Activated CD4-positive, alpha-beta T cell treated with anti-CD3 and anti-CD28 coated beads for 36 hours (primary cell): ENCODE measurements around the gene GNB2. TPM values are rescaled to one million over a fixed set of nuclear protein-coding genes. Genes with fewer than 3 reads are reported as not detected.
"Not testable (repeated sequence)": the region's sequence is repeated elsewhere in the genome, so short reads cannot be mapped to it uniquely, and the experiment has no call there.

Experiments used
- ATAC-seq: fragments of 200-7000 bp; cut with Tn5 transposase; one replicate; pipeline ENCODE4 v1.10.0; 2021; ENCODE audit warnings: mild to moderate bottlenecking, moderate library complexity
- CTCF ChIA-PET: fragments of 350-600 bp; sonication (Branson Sonifier 250); formaldehyde crosslinking; loops from one replicate; lab custom pipeline; 2021; ENCODE audit warnings: antibody characterized with exemption; lab: Charles Lee
- POLR2A ChIA-PET: fragments of 350-600 bp; sonication (Branson Sonifier 250); formaldehyde crosslinking; loops from one replicate; lab custom pipeline; 2021; ENCODE audit warnings: antibody characterized with exemption, inconsistent platforms; lab: Charles Lee
- DNase-seq: peaks from one replicate; pipeline ENCODE4 v3.0.0-alpha.2; 2020
- H3K27ac Mint-ChIP-seq: one replicate; pipeline ENCODE4 v1.8.0; 2021; ENCODE audit warnings: mixed read lengths
- H3K27me3 Mint-ChIP-seq: one replicate; pipeline ENCODE4 v1.8.0; 2021; ENCODE audit warnings: mixed read lengths
- H3K36me3 Mint-ChIP-seq: one replicate; pipeline ENCODE4 v1.8.0; 2021; ENCODE audit warnings: low read depth, mixed read lengths
- H3K4me1 Mint-ChIP-seq: one replicate; pipeline ENCODE4 v1.8.0; 2021; ENCODE audit warnings: mixed read lengths
- H3K4me3 Mint-ChIP-seq: one replicate; pipeline ENCODE4 v1.8.0; 2021; ENCODE audit warnings: mild to moderate bottlenecking, moderate library complexity, mixed read lengths
- H3K9me3 Mint-ChIP-seq: one replicate; pipeline ENCODE4 v1.8.0; 2021; ENCODE audit warnings: low read depth, mixed read lengths
- intact Hi-C, 2 experiments: fragments of 100-400 bp; cut with DNase I in 1 of 2; cut with micrococcal nuclease in 1 of 2; formaldehyde crosslinking; loops; one replicate each; pipeline versions ENCODE4 v1.14.2 to v1.15.1; 2022 to 2024; cut with DNase I, micrococcal nuclease
- total RNA-seq, 2 experiments: library from RNA; stranded (reverse); gene quantifications; one replicate each; pipeline ENCODE4 v1.2.3, GENCODE V29; 2021

Gene GNB2
- total RNA-seq, 2 experiments from 2014 or later: 172 to 200 TPM

DNA sequence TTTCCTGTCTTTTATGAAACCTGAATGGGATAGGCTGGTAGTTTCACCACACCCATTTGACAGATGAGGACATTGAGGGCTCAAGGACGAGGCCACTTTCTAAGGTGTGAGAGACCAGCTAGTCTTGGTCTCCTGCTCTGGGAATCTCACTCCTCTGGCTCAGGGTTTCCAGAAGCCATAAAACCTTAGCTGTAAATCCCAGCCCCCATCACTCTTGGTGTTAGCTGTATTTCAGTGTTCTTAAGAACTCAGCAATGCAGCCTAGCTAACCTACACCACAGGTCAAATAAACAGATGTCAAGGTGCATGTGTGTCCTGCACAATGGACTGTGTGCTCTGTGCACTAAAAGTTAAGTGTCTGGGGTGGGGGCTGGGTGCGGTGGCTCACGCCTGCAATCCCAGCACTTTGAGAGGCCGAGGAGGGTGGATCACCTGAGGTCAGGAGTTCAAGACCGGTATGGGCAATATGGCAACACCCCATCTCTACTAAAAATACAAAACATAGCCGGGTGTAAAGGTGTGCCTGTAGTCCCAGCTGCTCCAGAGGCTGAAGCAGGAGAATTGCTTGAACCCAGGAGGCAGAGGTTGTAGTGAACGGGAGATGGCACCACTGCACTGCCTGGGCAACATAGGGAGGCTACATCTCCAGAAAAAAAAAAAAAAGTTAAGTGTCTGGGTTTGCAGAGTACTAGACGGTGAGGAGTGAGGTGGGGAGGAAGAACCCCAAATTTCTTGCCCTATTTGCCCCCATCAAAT lies 46.2 kb downstream of the GNB2 start:
- ChIA-PET CTCF (interaction anchor here (0.7 kb wide), 1 partner anchor 160 kb away, joined by 4 read pairs; no protein-coding TSS in a partner anchor), POLR2A (no interaction called here)
- peaks cover 7% of the 10 kb centered on the region for H3K9me3 Mint-ChIP-seq
- H3K4me1 Mint-ChIP-seq: peaks cover 2% of the 10 kb centered on the region
- H3K36me3 Mint-ChIP-seq: peaks cover 1% of the 10 kb centered on the region
- DNase-seq (no peak), ATAC-seq (no peak)
- no peak overlapping the region for H3K27ac Mint-ChIP-seq
- no peak overlapping the region for H3K4me3 Mint-ChIP-seq
- intact Hi-C loops: no loop called here
- peaks cover 37% of the 10 kb centered on the region for H3K27me3 Mint-ChIP-seq

DNA sequence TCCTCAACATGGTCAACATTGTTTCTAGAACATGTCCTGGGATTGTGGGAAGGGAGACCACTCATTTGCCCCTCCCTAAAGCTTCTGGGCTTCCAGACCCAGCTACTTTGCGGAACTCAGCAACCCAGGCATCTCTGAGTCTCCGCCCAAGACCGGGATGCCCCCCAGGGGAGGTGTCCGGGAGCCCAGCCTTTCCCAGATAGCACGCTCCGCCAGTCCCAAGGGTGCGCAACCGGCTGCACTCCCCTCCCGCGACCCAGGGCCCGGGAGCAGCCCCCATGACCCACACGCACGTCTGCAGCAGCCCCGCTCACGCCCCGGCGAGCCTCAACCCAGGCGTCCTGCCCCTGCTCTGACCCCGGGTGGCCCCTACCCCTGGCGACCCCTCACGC lies 46.7 kb downstream of the GNB2 start, which contains the start of gene EPO:
TSS of gene EPO (plus strand) at position 190 of the 392 bp plus-strand sequence. CDS start 513 bp downstream, outside the sequence.
- intact Hi-C loops: no loop called here
- H3K27ac Mint-ChIP-seq: no peak within 1 kb of the TSS
- ATAC-seq: no peak
- no peak for DNase-seq
- CTCF ChIA-PET: no interaction called here
- POLR2A ChIA-PET: no interaction called here
- H3K4me3 Mint-ChIP-seq: no peak within 1 kb of the TSS
- peaks cover 1% of the 10 kb centered on the region for H3K36me3 Mint-ChIP-seq
- peaks cover 37% of the 10 kb centered on the region for H3K27me3 Mint-ChIP-seq
- H3K4me1 Mint-ChIP-seq: peaks cover 5% of the 10 kb centered on the region
- H3K9me3 Mint-ChIP-seq: peaks cover 7% of the 10 kb centered on the region

DNA sequence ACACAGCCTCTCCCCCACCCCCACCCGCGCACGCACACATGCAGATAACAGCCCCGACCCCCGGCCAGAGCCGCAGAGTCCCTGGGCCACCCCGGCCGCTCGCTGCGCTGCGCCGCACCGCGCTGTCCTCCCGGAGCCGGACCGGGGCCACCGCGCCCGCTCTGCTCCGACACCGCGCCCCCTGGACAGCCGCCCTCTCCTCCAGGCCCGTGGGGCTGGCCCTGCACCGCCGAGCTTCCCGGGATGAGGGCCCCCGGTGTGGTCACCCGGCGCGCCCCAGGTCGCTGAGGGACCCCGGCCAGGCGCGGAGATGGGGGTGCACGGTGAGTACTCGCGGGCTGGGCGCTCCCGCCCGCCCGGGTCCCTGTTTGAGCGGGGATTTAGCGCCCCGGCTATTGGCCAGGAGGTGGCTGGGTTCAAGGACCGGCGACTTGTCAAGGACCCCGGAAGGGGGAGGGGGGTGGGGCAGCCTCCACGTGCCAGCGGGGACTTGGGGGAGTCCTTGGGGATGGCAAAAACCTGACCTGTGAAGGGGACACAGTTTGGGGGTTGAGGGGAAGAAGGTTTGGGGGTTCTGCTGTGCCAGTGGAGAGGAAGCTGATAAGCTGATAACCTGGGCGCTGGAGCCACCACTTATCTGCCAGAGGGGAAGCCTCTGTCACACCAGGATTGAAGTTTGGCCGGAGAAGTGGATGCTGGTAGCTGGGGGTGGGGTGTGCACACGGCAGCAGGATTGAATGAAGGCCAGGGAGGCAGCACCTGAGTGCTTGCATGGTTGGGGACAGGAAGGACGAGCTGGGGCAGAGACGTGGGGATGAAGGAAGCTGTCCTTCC lies 47.3 kb downstream of the GNB2 start:
- Mint-ChIP-seq H3K9me3 (peaks cover 7% of the 10 kb centered on the region), H3K36me3 (peaks cover 1% of the 10 kb centered on the region), H3K4me1 (peaks cover 5% of the 10 kb centered on the region), H3K27ac (no peak overlapping the region), H3K27me3 (peaks cover 37% of the 10 kb centered on the region), H3K4me3 (no peak overlapping the region)
- ATAC-seq (no peak), DNase-seq (no peak)
- intact Hi-C loops: no loop called here
- ChIA-PET CTCF (interaction anchor here (0.6 to 1.5 kb wide), 4 partner anchors 15 to 232 kb away, joined by 3 to 4 read pairs (median 4); partner anchors contain the start of gene POP7), POLR2A (interaction anchor here (1.5 kb wide), 1 partner anchor 15 kb away, joined by 5 read pairs; the partner anchor contains the start of gene POP7)

DNA sequence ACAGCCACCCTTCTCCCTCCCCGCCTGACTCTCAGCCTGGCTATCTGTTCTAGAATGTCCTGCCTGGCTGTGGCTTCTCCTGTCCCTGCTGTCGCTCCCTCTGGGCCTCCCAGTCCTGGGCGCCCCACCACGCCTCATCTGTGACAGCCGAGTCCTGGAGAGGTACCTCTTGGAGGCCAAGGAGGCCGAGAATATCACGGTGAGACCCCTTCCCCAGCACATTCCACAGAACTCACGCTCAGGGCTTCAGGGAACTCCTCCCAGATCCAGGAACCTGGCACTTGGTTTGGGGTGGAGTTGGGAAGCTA lies 47.9 kb downstream of the GNB2 start:
- ChIA-PET CTCF (interaction anchor here (0.6 to 1.5 kb wide), 4 partner anchors 16 to 233 kb away, joined by 3 to 4 read pairs (median 4); partner anchors contain the start of gene POP7), POLR2A (interaction anchor here (1.5 kb wide), 1 partner anchor 16 kb away, joined by 5 read pairs; the partner anchor contains the start of gene POP7)
- H3K27me3 Mint-ChIP-seq: peaks cover 37% of the 10 kb centered on the region
- intact Hi-C loops: no loop called here
- H3K4me1 Mint-ChIP-seq: peaks cover 5% of the 10 kb centered on the region
- H3K36me3 Mint-ChIP-seq: peaks cover 1% of the 10 kb centered on the region
- no peak overlapping the region for H3K4me3 Mint-ChIP-seq
- H3K9me3 Mint-ChIP-seq: peaks cover 7% of the 10 kb centered on the region
- H3K27ac Mint-ChIP-seq: no peak overlapping the region
- no peak for DNase-seq
- no peak for ATAC-seq

DNA sequence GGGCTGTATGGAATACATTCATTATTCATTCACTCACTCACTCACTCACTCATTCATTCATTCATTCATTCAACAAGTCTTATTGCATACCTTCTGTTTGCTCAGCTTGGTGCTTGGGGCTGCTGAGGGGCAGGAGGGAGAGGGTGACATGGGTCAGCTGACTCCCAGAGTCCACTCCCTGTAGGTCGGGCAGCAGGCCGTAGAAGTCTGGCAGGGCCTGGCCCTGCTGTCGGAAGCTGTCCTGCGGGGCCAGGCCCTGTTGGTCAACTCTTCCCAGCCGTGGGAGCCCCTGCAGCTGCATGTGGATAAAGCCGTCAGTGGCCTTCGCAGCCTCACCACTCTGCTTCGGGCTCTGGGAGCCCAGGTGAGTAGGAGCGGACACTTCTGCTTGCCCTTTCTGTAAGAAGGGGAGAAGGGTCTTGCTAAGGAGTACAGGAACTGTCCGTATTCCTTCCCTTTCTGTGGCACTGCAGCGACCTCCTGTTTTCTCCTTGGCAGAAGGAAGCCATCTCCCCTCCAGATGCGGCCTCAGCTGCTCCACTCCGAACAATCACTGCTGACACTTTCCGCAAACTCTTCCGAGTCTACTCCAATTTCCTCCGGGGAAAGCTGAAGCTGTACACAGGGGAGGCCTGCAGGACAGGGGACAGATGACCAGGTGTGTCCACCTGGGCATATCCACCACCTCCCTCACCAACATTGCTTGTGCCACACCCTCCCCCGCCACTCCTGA lies 49.1 kb downstream of the GNB2 start:
- Mint-ChIP-seq H3K4me3 (no peak overlapping the region), H3K27me3 (peaks cover 35% of the 10 kb centered on the region), H3K4me1 (peaks cover 5% of the 10 kb centered on the region), H3K27ac (no peak overlapping the region), H3K9me3 (peaks cover 7% of the 10 kb centered on the region), H3K36me3 (peaks cover 1% of the 10 kb centered on the region)
- ChIA-PET CTCF (interaction anchor here (0.7 to 1.5 kb wide), 7 partner anchors 8 to 1550 kb away, joined by 3 to 5 read pairs (median 3); partner anchors contain the start of genes POP7 and SLC12A9), POLR2A (interaction anchor here (0.8 to 1.5 kb wide), 2 partner anchors 17 to 207 kb away, joined by 3 to 5 read pairs; partner anchors contain the start of gene POP7)
- intact Hi-C loops: no loop called here
- no peak for DNase-seq
- ATAC-seq: no peak

DNA sequence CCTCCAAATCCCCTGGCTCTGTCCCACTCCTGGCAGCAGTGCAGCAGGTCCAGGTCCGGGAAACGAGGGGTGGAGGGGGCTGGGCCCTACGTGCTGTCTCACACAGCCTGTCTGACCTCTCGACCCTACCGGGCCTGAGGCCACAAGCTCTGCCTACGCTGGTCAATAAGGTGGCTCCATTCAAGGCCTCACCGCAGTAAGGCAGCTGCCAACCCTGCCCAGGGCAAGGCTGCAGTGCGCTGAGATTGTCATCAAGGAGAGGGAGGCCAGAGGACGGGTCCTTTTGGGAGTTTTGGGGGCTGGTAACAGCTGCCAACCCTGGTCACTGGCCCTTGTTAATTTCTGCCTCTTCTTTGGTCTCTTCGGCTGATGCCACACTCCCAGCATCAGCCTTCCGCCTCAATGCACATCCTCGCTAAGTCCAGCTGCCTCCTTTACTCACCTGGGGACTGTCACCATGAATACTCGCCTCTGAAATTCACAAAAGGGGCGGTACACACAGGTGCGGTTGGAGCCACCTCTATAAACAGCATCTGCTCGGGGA lies 50.3 kb downstream of the GNB2 start:
- DNase-seq: no peak
- ChIA-PET POLR2A (interaction anchor here (0.6 kb wide), 1 partner anchor 9 kb away, joined by 5 read pairs; no protein-coding TSS in a partner anchor), CTCF (interaction anchor here (1.0 to 2.9 kb wide), 4 partner anchors 18 to 160 kb away, joined by 3 to 20 read pairs (median 5); partner anchors contain the start of genes POP7 and SLC12A9)
- peaks cover 2% of the 10 kb centered on the region for H3K9me3 Mint-ChIP-seq
- peaks cover 33% of the 10 kb centered on the region for H3K27me3 Mint-ChIP-seq
- peaks cover 5% of the 10 kb centered on the region for H3K4me1 Mint-ChIP-seq
- no peak overlapping the region for H3K27ac Mint-ChIP-seq
- no peak for ATAC-seq
- H3K4me3 Mint-ChIP-seq: no peak overlapping the region
- H3K36me3 Mint-ChIP-seq: no peaks in the 10 kb centered on the region
- intact Hi-C loops: no loop called here

DNA sequence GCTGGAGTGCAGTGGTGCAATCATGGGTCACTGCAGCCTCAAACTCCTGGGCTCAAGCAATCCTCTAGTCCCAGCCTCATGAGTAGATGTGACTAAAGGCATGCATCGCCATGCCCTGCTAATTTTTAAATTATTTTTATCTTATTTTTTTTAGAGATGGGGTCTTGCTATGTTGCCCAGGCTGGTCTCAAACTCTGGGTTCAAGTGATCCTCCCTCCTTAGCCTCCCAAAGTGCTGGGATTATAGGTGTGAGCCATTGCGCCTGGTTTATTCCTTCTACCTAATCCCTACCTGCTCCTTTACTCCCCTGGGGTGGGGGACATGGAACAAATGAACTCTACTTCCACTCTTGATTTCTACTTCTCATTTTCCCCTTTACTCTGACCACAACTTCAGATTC lies 50.8 kb downstream of the GNB2 start:
- H3K9me3 Mint-ChIP-seq, H3K36me3 Mint-ChIP-seq, H3K4me3 Mint-ChIP-seq, DNase-seq, POLR2A ChIA-PET, ATAC-seq, H3K4me1 Mint-ChIP-seq, H3K27ac Mint-ChIP-seq, intact Hi-C loops: not testable (repeated sequence)
- CTCF ChIA-PET: interaction anchor here (1.0 to 2.9 kb wide), 7 partner anchors 7 to 160 kb away, joined by 4 to 20 read pairs (median 6); partner anchors contain the start of gene POP7
- H3K27me3 Mint-ChIP-seq: peaks cover 30% of the 10 kb centered on the region

DNA sequence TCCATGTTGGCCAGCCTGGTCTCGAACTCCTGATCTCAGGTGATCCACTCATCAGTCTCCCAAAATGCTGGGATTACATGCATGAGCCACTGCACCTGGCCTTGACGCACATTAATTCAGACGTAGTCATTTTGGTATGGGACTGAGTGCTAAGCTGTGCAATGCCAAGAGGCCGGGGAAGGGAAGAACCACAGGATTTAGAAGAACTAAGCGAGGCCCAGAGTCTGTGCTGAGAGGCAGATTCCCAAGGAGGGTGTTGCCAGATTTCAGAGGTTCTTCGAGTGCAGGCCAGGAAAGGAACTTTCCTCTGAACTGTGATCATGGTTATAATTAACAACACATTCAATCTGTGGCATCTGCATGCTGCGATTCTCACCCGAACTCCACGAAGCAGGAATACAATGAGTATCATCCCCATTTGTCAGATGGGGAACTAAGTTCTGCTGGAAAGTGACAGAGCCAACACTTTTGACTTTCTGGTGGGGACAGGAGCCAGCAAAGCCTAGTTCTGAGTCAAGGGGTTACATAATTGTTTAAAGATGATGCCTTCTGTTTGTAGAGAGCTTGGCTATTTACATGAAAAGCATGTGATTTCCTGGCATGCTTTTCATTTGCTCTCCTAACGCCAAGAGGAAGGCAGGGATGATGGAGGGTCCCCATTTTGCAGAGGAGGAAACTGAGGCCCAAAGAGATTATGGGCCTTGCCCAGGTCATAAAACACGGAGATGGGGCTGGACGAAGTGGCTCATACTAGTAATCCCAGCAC lies 53.6 kb downstream of the GNB2 start:
- intact Hi-C loops: loop anchor here in 1 of 2 experiments (5.0 kb wide), 1 partner anchor 165 kb away; no protein-coding TSS in a partner anchor
- no peaks in the 10 kb centered on the region for H3K9me3 Mint-ChIP-seq
- H3K4me3 Mint-ChIP-seq: no peak overlapping the region
- DNase-seq: no peak
- ChIA-PET CTCF (interaction anchor here (1.1 to 1.8 kb wide), 3 partner anchors 32 to 178 kb away, joined by 4 to 6 read pairs (median 4); no protein-coding TSS in a partner anchor), POLR2A (no interaction called here)
- H3K4me1 Mint-ChIP-seq: peaks cover 3% of the 10 kb centered on the region
- no peak overlapping the region for H3K27ac Mint-ChIP-seq
- no peaks in the 10 kb centered on the region for H3K36me3 Mint-ChIP-seq
- peaks cover 13% of the 10 kb centered on the region for H3K27me3 Mint-ChIP-seq
- ATAC-seq: no peak

DNA sequence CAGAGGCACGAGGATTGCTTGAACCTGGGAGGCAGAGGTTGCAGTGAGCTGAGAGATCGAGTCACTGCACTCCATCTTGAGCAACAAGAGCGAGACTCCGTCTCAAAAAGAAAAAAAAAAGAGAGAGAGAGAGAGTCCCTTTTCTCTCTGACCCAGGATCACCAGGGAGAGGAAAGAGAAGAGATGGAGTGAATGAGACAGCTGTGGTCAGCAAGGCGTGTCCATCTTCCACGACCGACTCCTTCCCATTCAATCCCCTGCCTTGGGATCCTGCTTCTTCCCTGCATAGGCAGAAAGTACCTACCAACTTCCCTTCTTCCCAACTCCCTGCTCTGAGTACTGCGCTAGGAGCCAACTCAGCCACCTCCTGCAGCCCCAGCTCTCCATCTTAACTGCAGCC lies 54.7 kb downstream of the GNB2 start:
- H3K4me3 Mint-ChIP-seq: no peak overlapping the region
- DNase-seq (no peak), ATAC-seq (no peak)
- H3K9me3 Mint-ChIP-seq: no peaks in the 10 kb centered on the region
- POLR2A ChIA-PET: no interaction called here
- H3K36me3 Mint-ChIP-seq: no peaks in the 10 kb centered on the region
- CTCF ChIA-PET: interaction anchor here (0.7 to 1.2 kb wide), 3 partner anchors 10 to 681 kb away, joined by 3 to 5 read pairs (median 4); no protein-coding TSS in a partner anchor
- peaks cover 5% of the 10 kb centered on the region for H3K27me3 Mint-ChIP-seq
- no peak overlapping the region for H3K27ac Mint-ChIP-seq
- intact Hi-C loops: loop anchor here in 1 of 2 experiments (5.0 kb wide), 1 partner anchor 166 kb away; no protein-coding TSS in a partner anchor
- peaks cover 3% of the 10 kb centered on the region for H3K4me1 Mint-ChIP-seq
